ENCODE data around the gene GABRE. TPM values are rescaled to one million over a fixed set of nuclear protein-coding genes. Genes with fewer than 3 reads are reported as not detected.

The GABRE gene
- total RNA-seq, 4 donors from 2014 or later = 120 to 317 (median 209) TPM

GRCh38 chrX:151987108-151987507 lies 12.6 kb upstream of the GABRE start:
- TF ChIP-seq CTCF (IDR thresholded peaks at IDR 0.05; ENCODE audit: low read depth) = no peak

GRCh38 chrX:151985955-151986354 lies 11.5 kb upstream of the GABRE start:
- TF ChIP-seq CTCF (IDR thresholded peaks at IDR 0.05; ENCODE audit: low read depth) = no peak

- no peak for TF ChIP-seq CTCF (IDR thresholded peaks at IDR 0.05; ENCODE audit: low read depth)
These were observed 11.1 kb upstream of the GABRE start for GRCh38 chrX:151985531-151985930.

GRCh38 chrX:151984902-151985301 lies 10.4 kb upstream of the GABRE start:
- no peak for TF ChIP-seq CTCF (IDR thresholded peaks at IDR 0.05; ENCODE audit: low read depth)

- TF ChIP-seq CTCF (IDR thresholded peaks at IDR 0.05; ENCODE audit: low read depth) = no peak
These were observed 9.9 kb upstream of the GABRE start for GRCh38 chrX:151984328-151984727.

- TF ChIP-seq CTCF (IDR thresholded peaks at IDR 0.05; ENCODE audit: low read depth) = no peak
These were observed 8.7 kb upstream of the GABRE start for GRCh38 chrX:151983186-151983585.

- TF ChIP-seq CTCF (IDR thresholded peaks at IDR 0.05; ENCODE audit: low read depth) = no peak
These were observed 7.7 kb upstream of the GABRE start for GRCh38 chrX:151982222-151982621.

Measured in subcutaneous adipose tissue (tissue), 4 donors.